MG63 (cell line): ENCODE measurements around the gene TARS2. TPM values are rescaled to one million over a fixed set of nuclear protein-coding genes. Genes with fewer than 3 reads are reported as not detected.

Source experiments
- DNase-seq: peaks from one replicate; pipeline ENCODE4 v3.0.0-alpha.2; 2020
- H3K27me3 ChIP-seq: fragments of 250-450 bp; sonication (Bioruptor Pico); 2 replicates; pipeline ENCODE4 v1.5.1; 2020; ENCODE audit warnings: mild to moderate bottlenecking, moderate library complexity
- H3K36me3 ChIP-seq: fragments of 250-450 bp; sonication (Bioruptor Pico); 2 replicates; pipeline ENCODE4 v1.5.1; 2020; ENCODE audit warnings: mild to moderate bottlenecking, moderate library complexity
- H3K4me3 ChIP-seq: fragments of 250-450 bp; sonication (Bioruptor Pico); 2 replicates; pipeline ENCODE4 v1.5.1; 2020; ENCODE audit warnings: mild to moderate bottlenecking, moderate library complexity
- H3K9me3 ChIP-seq: fragments of 250-450 bp; sonication (Bioruptor Pico); 2 replicates; pipeline ENCODE4 v1.5.1; 2020; ENCODE audit warnings: mild to moderate bottlenecking, moderate library complexity
- total RNA-seq: library from RNA; depleted of rRNA; stranded (reverse); fragments of >200 nt; shearing (Covaris generic); gene quantifications from 2 replicates; pipeline ENCODE4 v1.2.3, GENCODE V29; 2014; ENCODE audit warnings: low replicate concordance; rRNA removed

TARS2 gene
- 14.7 and 15.4 TPM in 2 replicates for total RNA-seq

GRCh38 chr1:150486966-150487762, at the start of gene TARS2:
TSS of gene TARS2 (plus strand) at chr1:150487419. CDS start at chr1:150487451, 32 bp downstream.
- H3K9me3 ChIP-seq = no peaks in the 10 kb centered on the region
- H3K36me3 ChIP-seq = peaks cover 27% of the 10 kb centered on the region
- no peaks in the 10 kb centered on the region for H3K27me3 ChIP-seq
- DNase-seq = peak; percentile 97
- peak within 1 kb of the TSS; percentile 94 for H3K4me3 ChIP-seq

- Histone ChIP-seq H3K36me3 (peaks cover 13% of the 10 kb centered on the region), H3K27me3 (no peaks in the 10 kb centered on the region), H3K9me3 (no peaks in the 10 kb centered on the region), H3K4me3 (no peak overlapping the region)
- DNase-seq = no peak
Observed at GRCh38 chr1:150441121-150441520, 46.1 kb upstream of the TARS2 start.

- peaks cover 24% of the 10 kb centered on the region for H3K36me3 ChIP-seq
Observed at GRCh38 chr1:150444232-150444631, 43.0 kb upstream of the TARS2 start.

DNA sequence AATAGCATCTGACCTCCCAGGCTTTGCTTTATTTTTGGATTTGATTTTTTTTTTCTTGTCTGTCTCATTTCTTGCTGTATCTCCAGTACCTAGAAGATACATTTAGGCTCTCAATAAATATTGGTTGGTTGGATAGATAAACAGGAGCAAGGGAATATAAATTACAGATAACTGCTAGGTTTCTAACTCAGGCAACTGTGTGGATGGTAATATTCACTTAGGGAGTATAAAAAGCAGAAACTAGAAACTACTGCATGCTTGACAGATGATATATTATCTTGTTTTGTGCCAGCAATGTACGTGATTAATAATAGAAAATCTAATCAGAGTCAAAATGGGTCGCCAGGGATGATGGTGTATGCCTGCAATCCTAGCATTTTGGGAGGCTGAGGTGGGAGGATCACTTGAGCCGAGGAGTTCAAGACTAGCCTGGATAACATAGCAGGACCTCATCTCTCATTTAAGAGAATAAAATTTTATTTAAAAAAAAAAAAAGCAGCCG, 31.0 kb upstream of the TARS2 start:
- no peak overlapping the region for H3K4me3 ChIP-seq
- no peaks in the 10 kb centered on the region for H3K27me3 ChIP-seq
- H3K9me3 ChIP-seq = no peaks in the 10 kb centered on the region
- DNase-seq = no peak
- peaks cover 34% of the 10 kb centered on the region for H3K36me3 ChIP-seq

More at GRCh38 chr1:150444232-150444631, 43.0 kb upstream of the TARS2 start:
- H3K4me3 ChIP-seq = no peak overlapping the region
- H3K27me3 ChIP-seq = no peaks in the 10 kb centered on the region
- DNase-seq = no peak
- H3K9me3 ChIP-seq = no peaks in the 10 kb centered on the region

GRCh38 chr1:150464422-150464826, 22.8 kb upstream of the TARS2 start:
- no peaks in the 10 kb centered on the region for H3K27me3 ChIP-seq
- DNase-seq = peak; percentile 35
- H3K36me3 ChIP-seq = peaks cover 46% of the 10 kb centered on the region
- no peak overlapping the region for H3K4me3 ChIP-seq
- no peaks in the 10 kb centered on the region for H3K9me3 ChIP-seq

- Histone ChIP-seq H3K9me3 (no peaks in the 10 kb centered on the region), H3K4me3 (no peak overlapping the region), H3K36me3 (peaks cover 48% of the 10 kb centered on the region), H3K27me3 (no peaks in the 10 kb centered on the region)
- DNase-seq = no peak
Observed at GRCh38 chr1:150466964-150467363, 20.3 kb upstream of the TARS2 start.

GRCh38 chr1:150469291-150469690, 17.9 kb upstream of the TARS2 start:
- peaks cover 51% of the 10 kb centered on the region for H3K36me3 ChIP-seq
- no peak for DNase-seq
- H3K4me3 ChIP-seq = no peak overlapping the region
- H3K9me3 ChIP-seq = no peaks in the 10 kb centered on the region
- H3K27me3 ChIP-seq = no peaks in the 10 kb centered on the region

DNA sequence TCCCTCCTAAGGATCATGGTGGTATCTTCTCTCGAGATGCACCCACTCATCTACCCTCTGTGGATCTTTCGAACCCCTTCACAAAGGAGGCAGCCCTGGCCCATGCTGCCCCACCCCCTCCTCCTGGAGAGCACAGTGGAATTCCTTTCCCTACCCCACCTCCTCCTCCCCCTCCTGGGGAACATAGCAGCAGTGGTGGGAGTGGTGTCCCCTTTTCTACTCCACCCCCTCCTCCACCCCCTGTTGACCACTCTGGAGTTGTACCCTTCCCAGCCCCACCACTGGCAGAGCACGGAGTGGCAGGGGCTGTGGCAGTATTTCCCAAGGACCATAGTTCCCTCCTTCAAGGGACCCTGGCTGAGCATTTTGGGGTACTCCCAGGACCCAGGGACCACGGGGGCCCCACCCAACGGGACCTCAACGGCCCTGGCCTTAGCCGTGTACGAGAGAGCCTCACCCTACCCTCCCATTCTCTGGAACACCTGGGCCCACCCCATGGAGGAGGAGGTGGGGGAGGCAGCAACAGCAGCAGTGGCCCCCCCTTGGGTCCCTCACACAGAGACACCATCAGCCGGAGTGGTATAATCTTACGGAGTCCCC, 14.5 kb upstream of the TARS2 start:
- H3K4me3 ChIP-seq = no peak overlapping the region
- DNase-seq = no peak
- H3K36me3 ChIP-seq = peaks cover 29% of the 10 kb centered on the region
- H3K9me3 ChIP-seq = 0 out of 2 replicates have a peak, but pooled peaks cover 2% of the 10 kb centered on the region
- H3K27me3 ChIP-seq = no peaks in the 10 kb centered on the region

GRCh38 chr1:150473659-150474058, 13.6 kb upstream of the TARS2 start:
- no peak overlapping the region for H3K4me3 ChIP-seq
- 0 out of 2 replicates have a peak, but pooled peaks cover 2% of the 10 kb centered on the region for H3K9me3 ChIP-seq
- no peak for DNase-seq
- H3K27me3 ChIP-seq = no peaks in the 10 kb centered on the region
- peaks cover 29% of the 10 kb centered on the region for H3K36me3 ChIP-seq

DNA sequence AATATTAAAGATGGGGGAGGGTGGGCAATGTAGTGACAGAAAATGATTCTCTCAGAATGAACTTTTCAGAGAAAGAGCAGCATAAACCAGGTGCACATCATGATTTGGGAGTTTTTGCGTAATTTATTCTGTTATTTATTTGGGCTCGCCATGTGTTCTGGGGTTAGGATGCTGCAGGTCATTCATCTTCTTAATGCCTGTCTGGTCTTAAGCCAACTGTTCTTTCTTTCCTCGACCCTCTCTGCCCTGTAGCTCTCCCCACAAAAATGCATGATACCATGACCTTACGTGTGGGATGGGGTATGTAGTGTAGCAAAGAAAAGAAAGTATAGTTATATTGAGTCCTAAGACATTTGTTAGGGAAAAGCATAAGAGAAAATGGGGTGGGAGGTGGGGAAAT, 12.3 kb upstream of the TARS2 start:
- DNase-seq = no peak
- Histone ChIP-seq H3K27me3 (no peaks in the 10 kb centered on the region), H3K9me3 (0 out of 2 replicates have a peak, but pooled peaks cover 2% of the 10 kb centered on the region), H3K36me3 (peaks cover 29% of the 10 kb centered on the region), H3K4me3 (no peak overlapping the region)

- no peak overlapping the region for H3K4me3 ChIP-seq
- H3K27me3 ChIP-seq = no peaks in the 10 kb centered on the region
- DNase-seq = no peak
- H3K36me3 ChIP-seq = peaks cover 13% of the 10 kb centered on the region
- 0 out of 2 replicates have a peak, but pooled peaks cover 2% of the 10 kb centered on the region for H3K9me3 ChIP-seq
Observed at GRCh38 chr1:150476754-150477153, 10.5 kb upstream of the TARS2 start.

DNA sequence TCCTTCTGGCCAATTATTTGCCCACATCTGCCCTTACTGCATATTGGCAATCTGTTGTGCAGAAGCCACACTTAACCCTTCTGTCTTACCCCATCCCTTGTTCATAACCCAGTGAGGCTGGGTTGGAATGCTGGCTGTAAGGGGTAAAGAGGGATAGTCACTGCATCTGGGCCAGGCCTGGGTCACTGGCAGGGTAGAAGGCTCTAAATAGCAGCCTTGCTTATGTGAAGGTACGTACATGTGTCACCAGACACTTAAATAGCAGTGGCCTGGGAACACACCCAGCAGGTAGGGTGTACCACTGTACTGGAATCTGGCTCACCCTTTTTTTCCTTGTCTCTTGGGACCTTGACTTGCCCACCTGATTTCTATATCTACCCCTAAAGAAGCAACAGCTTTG, 9.9 kb upstream of the TARS2 start:
- Histone ChIP-seq H3K36me3 (peaks cover 7% of the 10 kb centered on the region), H3K9me3 (0 out of 2 replicates have a peak, but pooled peaks cover 2% of the 10 kb centered on the region), H3K27me3 (no peaks in the 10 kb centered on the region), H3K4me3 (no peak overlapping the region)
- DNase-seq = no peak

DNA sequence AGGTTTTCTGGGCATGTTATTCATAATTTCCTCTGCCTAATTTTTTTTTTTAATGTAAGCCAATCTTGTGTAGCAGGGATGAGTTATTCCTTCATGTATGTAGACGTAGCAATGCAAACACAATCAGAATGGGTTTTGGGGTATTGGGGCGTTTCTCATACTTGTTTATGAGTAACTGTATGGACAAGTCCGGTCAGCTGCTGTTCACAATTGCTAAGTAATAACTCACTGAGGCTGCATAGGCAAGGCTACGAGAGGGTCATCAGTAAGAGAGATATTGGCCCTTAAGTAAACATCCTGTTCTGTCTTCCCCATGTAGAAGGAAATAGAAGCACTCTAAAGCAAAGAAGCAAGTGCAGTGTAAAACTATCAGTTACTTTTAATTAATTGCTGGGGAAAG, 9.5 kb upstream of the TARS2 start:
- Histone ChIP-seq H3K4me3 (no peak overlapping the region), H3K36me3 (peaks cover 3% of the 10 kb centered on the region; the same call in 1 of the 2 replicates), H3K27me3 (no peaks in the 10 kb centered on the region), H3K9me3 (0 out of 2 replicates have a peak, but pooled peaks cover 2% of the 10 kb centered on the region)
- no peak for DNase-seq

- Histone ChIP-seq H3K9me3 (0 out of 2 replicates have a peak, but pooled peaks cover 2% of the 10 kb centered on the region), H3K4me3 (no peak overlapping the region), H3K27me3 (no peaks in the 10 kb centered on the region), H3K36me3 (no peaks in the 10 kb centered on the region)
- DNase-seq = no peak
Observed at GRCh38 chr1:150479370-150479769, 7.8 kb upstream of the TARS2 start.

DNA sequence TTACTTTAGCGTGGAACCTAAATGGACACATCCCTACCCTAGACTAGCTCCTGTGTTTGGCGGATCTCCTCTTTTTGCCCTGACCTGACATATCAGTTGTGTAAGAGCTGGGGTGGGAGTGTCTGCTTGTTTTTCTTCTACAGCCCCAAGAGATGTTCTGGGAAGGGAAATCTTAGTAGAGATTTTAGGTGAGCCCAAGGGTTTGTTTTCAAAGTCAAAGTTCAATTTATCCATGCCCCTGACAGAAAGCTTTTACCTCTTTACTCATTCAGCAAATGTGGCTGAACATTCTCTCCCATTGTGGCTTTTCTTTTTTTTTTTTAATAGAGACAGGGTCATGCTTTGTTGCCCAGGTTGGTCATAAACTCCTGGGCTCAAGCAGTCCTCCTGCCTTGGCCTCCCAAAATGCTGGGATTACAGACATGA, 7.3 kb upstream of the TARS2 start:
- H3K27me3 ChIP-seq = no peaks in the 10 kb centered on the region
- no peak overlapping the region for H3K4me3 ChIP-seq
- no peaks in the 10 kb centered on the region for H3K36me3 ChIP-seq
- H3K9me3 ChIP-seq = 0 out of 2 replicates have a peak, but pooled peaks cover 2% of the 10 kb centered on the region
- no peak for DNase-seq

- DNase-seq = no peak
- H3K4me3 ChIP-seq = no peak overlapping the region
- peaks cover 10% of the 10 kb centered on the region for H3K36me3 ChIP-seq
- H3K27me3 ChIP-seq = no peaks in the 10 kb centered on the region
- H3K9me3 ChIP-seq = no peaks in the 10 kb centered on the region
Observed at GRCh38 chr1:150484431-150484830, 2.8 kb upstream of the TARS2 start.

- H3K36me3 ChIP-seq = peaks cover 14% of the 10 kb centered on the region
- no peak overlapping the region for H3K4me3 ChIP-seq
- no peaks in the 10 kb centered on the region for H3K27me3 ChIP-seq
- no peaks in the 10 kb centered on the region for H3K9me3 ChIP-seq
- DNase-seq = peak; percentile 16
Observed at GRCh38 chr1:150484861-150485260, 2.4 kb upstream of the TARS2 start.
